Measurements from ENCODE around the gene ZNF511.

GRCh38 chr10:133264461-133264860 is 44.3 kb upstream of the ZNF511 start:
- no peak for TF ChIP-seq ZNF266 (tag by site-specific recombination; IDR thresholded peaks at IDR 0.05; ENCODE audit: low read depth)
- no peak for TF ChIP-seq ELK4 (IDR thresholded peaks at IDR 0.05; ENCODE audit: borderline replicate concordance, low read depth, low read length)
- TF ChIP-seq ZNF24 (tag by site-specific recombination; IDR thresholded peaks at IDR 0.05): no peak
- TF ChIP-seq, protein P1, sequence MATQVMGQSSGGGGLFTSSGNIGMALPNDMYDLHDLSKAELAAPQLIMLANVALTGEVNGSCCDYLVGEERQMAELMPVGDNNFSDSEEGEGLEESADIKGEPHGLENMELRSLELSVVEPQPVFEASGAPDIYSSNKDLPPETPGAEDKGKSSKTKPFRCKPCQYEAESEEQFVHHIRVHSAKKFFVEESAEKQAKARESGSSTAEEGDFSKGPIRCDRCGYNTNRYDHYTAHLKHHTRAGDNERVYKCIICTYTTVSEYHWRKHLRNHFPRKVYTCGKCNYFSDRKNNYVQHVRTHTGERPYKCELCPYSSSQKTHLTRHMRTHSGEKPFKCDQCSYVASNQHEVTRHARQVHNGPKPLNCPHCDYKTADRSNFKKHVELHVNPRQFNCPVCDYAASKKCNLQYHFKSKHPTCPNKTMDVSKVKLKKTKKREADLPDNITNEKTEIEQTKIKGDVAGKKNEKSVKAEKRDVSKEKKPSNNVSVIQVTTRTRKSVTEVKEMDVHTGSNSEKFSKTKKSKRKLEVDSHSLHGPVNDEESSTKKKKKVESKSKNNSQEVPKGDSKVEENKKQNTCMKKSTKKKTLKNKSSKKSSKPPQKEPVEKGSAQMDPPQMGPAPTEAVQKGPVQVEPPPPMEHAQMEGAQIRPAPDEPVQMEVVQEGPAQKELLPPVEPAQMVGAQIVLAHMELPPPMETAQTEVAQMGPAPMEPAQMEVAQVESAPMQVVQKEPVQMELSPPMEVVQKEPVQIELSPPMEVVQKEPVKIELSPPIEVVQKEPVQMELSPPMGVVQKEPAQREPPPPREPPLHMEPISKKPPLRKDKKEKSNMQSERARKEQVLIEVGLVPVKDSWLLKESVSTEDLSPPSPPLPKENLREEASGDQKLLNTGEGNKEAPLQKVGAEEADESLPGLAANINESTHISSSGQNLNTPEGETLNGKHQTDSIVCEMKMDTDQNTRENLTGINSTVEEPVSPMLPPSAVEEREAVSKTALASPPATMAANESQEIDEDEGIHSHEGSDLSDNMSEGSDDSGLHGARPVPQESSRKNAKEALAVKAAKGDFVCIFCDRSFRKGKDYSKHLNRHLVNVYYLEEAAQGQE (tag by site-specific recombination; IDR thresholded peaks at IDR 0.05): no peak

Measured in HEK293 (cell line).